Endothelial cell of umbilical vein (primary cell): ENCODE data around the gene UBE2L3. TPM values are rescaled to one million over a fixed set of nuclear protein-coding genes. Genes with fewer than 3 reads are reported as not detected.
"Not testable (repeated sequence)": the region's sequence is repeated elsewhere in the genome, so short reads cannot be mapped to it uniquely, and the experiment has no call there.

ENCODE experiments used
- BruUV-seq: library from RNA; stranded (reverse); fragments of 400-500 nt; replicated peaks from 2 replicates; lab custom pipeline; 2021; lab: Mats Ljungman, UMichigan
- CTCF ChIA-PET: fragments of 300-600, 350-600 bp; sonication (Branson Sonifier 250); formaldehyde crosslinking; loops from one replicate; lab custom pipeline; 2021; ENCODE audit warnings: antibody characterized with exemption, inconsistent platforms; lab: Charles Lee
- POLR2A ChIA-PET: fragments of 300-600, 350-600 bp; sonication (Branson Sonifier 250); formaldehyde crosslinking; loops from one replicate; lab custom pipeline; 2021; ENCODE audit warnings: antibody characterized with exemption, inconsistent platforms; lab: Charles Lee
- DNase-seq: peaks from one replicate; pipeline ENCODE4 v3.0.0-alpha.2; 2011; ENCODE audit warnings: low read depth, low spot score
- FAIRE-seq: peaks from 2 replicates; lab custom pipeline; 2011; peaks lifted over from hg19 to GRCh38; lab: Jason Lieb, UNC
- H2AFZ ChIP-seq: 2 replicates; pipeline ENCODE4 v1.6.0; 2012; ENCODE audit warnings: low read depth, low read length, control low read depth, inconsistent platforms
- H3K27ac ChIP-seq: 2 replicates; pipeline ENCODE4 v1.5.1; 2011; ENCODE audit warnings: low read depth, mild to moderate bottlenecking, control low read depth, low read length, moderate library complexity; ENCODE audit not compliant: insufficient read depth
- H3K27me3 ChIP-seq, 2 experiments: 2 replicates each; pipeline versions ENCODE4 v1.6.0 to v1.6.1; 2011; ENCODE audit warnings: low read length in 2 of 2, mixed read lengths in 1 of 2; ENCODE audit not compliant: control insufficient read depth in 2 of 2, insufficient read depth in 2 of 2
- H3K36me3 ChIP-seq, 2 experiments: 2 replicates in 1 of 2; 3 replicates in 1 of 2; pipeline ENCODE4 v1.5.1; 2011; ENCODE audit warnings: low read length in 2 of 2, mild to moderate bottlenecking in 1 of 2, moderate library complexity in 1 of 2; ENCODE audit not compliant: control insufficient read depth in 2 of 2, insufficient read depth in 2 of 2; ENCODE audit errors: extremely low read depth in 1 of 2
- H3K4me1 ChIP-seq: 3 replicates; pipeline ENCODE4 v1.5.1; 2011; ENCODE audit warnings: mild to moderate bottlenecking, low read length; ENCODE audit not compliant: control insufficient read depth, insufficient read depth; ENCODE audit errors: extremely low read depth
- H3K4me2 ChIP-seq: 2 replicates; pipeline ENCODE4 v1.6.1; 2011; ENCODE audit warnings: low read length, control low read depth, mixed read lengths; ENCODE audit not compliant: insufficient read depth
- H3K4me3 ChIP-seq, 3 experiments: fragments of 200-600 bp in 1 of 3; sonication (generic), shearing (Covaris generic) in 1 of 3; replicated peaks in 1 of 3; 2 replicates each; pipeline ENCODE4 v1.5.1; 2011 to 2016; ENCODE audit warnings: control low read depth in 3 of 3, low read length in 3 of 3, mild to moderate bottlenecking in 2 of 3, inconsistent platforms in 1 of 3, low read depth in 1 of 3, moderate library complexity in 1 of 3; ENCODE audit not compliant: insufficient read depth in 1 of 3
- H3K79me2 ChIP-seq: 2 replicates; pipeline ENCODE4 v1.6.0; 2012; ENCODE audit warnings: low read length, inconsistent platforms; ENCODE audit not compliant: control insufficient read depth, insufficient read depth
- H3K9ac ChIP-seq: replicated peaks from 2 replicates; pipeline ENCODE3; 2011; ENCODE audit warnings: low read length, control low read depth; ENCODE audit not compliant: insufficient read depth; ENCODE audit errors: extremely low read depth
- H3K9me1 ChIP-seq: replicated peaks from 3 replicates; pipeline ENCODE4 v1.6.0; 2011; ENCODE audit warnings: mild to moderate bottlenecking, low read length; ENCODE audit not compliant: control insufficient read depth, insufficient read depth; ENCODE audit errors: extremely low read depth
- H3K9me3 ChIP-seq: replicated peaks from 2 replicates; pipeline ENCODE4 v1.5.1; 2012; ENCODE audit warnings: low read length, inconsistent platforms; ENCODE audit not compliant: control insufficient read depth, insufficient read depth
- H4K20me1 ChIP-seq: replicated peaks from 2 replicates; pipeline ENCODE3; 2011; ENCODE audit warnings: mild to moderate bottlenecking, low read length; ENCODE audit not compliant: control insufficient read depth, insufficient read depth; ENCODE audit errors: extremely low read depth
- EZH2 ChIP-seq: IDR thresholded peaks from 2 replicates; pipeline ENCODE4 v1.6.1; 2012; ENCODE audit warnings: borderline replicate concordance, low read depth, mild to moderate bottlenecking, moderate library complexity, low read length, inconsistent platforms; ENCODE audit not compliant: severe bottlenecking
- FOS ChIP-seq: IDR thresholded peaks from 2 replicates; pipeline ENCODE4 v1.6.1; 2011; ENCODE audit warnings: mild to moderate bottlenecking, low read length, moderate library complexity, borderline replicate concordance; ENCODE audit not compliant: insufficient read depth
- JUN ChIP-seq: IDR thresholded peaks from 2 replicates; pipeline ENCODE4 v1.6.1; 2011; ENCODE audit warnings: borderline replicate concordance, low read depth; ENCODE audit not compliant: insufficient read length, insufficient read depth
- MYC ChIP-seq: IDR thresholded peaks from one replicate; pipeline ENCODE4 v1.6.1; 2011; ENCODE audit warnings: mild to moderate bottlenecking, low read depth, low read length
- dilution Hi-C: fragments of 300-500 bp; cut with MboI; formaldehyde crosslinking; loops from one replicate; pipeline ENCODE4 v1.15.0; 2019; ENCODE audit warnings: low sequenced_read_pairs; ENCODE audit not compliant: extremely low pct_ligation_motif_present
- intact Hi-C: fragments of 100-400 bp; cut with micrococcal nuclease; formaldehyde crosslinking; loops from one replicate; pipeline ENCODE4 v1.10.0; 2022
- polyA plus RNA-seq, 4 experiments: library from polyadenylated mRNA; depleted of rRNA in 3 of 4; stranded (reverse) in 3 of 4; unstranded in 1 of 4; fragments of >200 nt; gene quantifications; 2 replicates each; pipeline versions ENCODE4 v1.2.1 to v1.2.3, GENCODE V29; 2011 to 2012; ENCODE audit warnings: missing spikeins in 1 of 4
- total RNA-seq: library from RNA; stranded (reverse); gene quantifications from 2 replicates; pipeline ENCODE4 v1.2.3, GENCODE V29; 2021
- TF ChIP-seq, protein P1 (sequence below): IDR thresholded peaks from 2 replicates; pipeline ENCODE4 v1.6.1; 2011; ENCODE audit not compliant: insufficient read depth, insufficient read length

The UBE2L3 gene
- total and polyA plus RNA-seq, 2 donors (not counting 3 experiments of a cell fraction or from before 2014, with no cell fraction given), result 66.0 to 83.5 TPM

GRCh38 chr22:21615731-21616130 is 48.2 kb downstream of the UBE2L3 start:
- Histone ChIP-seq H3K27me3 (no peaks in the 10 kb centered on the region), H3K4me2 (no peak overlapping the region), H3K36me3 (peaks cover 9 to 22% of the 10 kb centered on the region in 2 experiments), H3K9me3 (no peaks in the 10 kb centered on the region), H2AFZ (no peak overlapping the region), H3K79me2 (peaks cover 75% of the 10 kb centered on the region), H3K9ac (no peak overlapping the region), H3K27ac (no peak overlapping the region), H4K20me1 (peaks cover 3% of the 10 kb centered on the region), H3K4me3 (no peak overlapping the region), H3K4me1 (no peaks in the 10 kb centered on the region), H3K9me1 (no peaks in the 10 kb centered on the region)
- CTCF ChIA-PET, result interaction anchor here (1.2 to 1.6 kb wide), 2 partner anchors 13 to 31 kb away, joined by 3 to 7 read pairs; no protein-coding TSS in a partner anchor
- no TSS peak for BruUV-seq
- dilution Hi-C loops, result no loop called here
- POLR2A ChIA-PET, result no interaction called here
- intact Hi-C loops, result no loop called here
- no peak for DNase-seq
- no peak for FAIRE-seq
- TF ChIP-seq, protein P1, sequence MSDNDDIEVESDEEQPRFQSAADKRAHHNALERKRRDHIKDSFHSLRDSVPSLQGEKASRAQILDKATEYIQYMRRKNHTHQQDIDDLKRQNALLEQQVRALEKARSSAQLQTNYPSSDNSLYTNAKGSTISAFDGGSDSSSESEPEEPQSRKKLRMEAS, result no peak
- no peak for TF ChIP-seq FOS
- TF ChIP-seq MYC, result no peak
- no peak for TF ChIP-seq EZH2
- no peak for TF ChIP-seq JUN

GRCh38 chr22:21617337-21617736 is 49.8 kb downstream of the UBE2L3 start:
- H3K9ac ChIP-seq, H3K27ac ChIP-seq, H4K20me1 ChIP-seq, dilution Hi-C loops, H3K9me1 ChIP-seq, POLR2A ChIA-PET, H3K4me2 ChIP-seq, H3K27me3 ChIP-seq, H3K9me3 ChIP-seq, FAIRE-seq, BruUV-seq, H3K4me1 ChIP-seq, intact Hi-C loops, DNase-seq, H2AFZ ChIP-seq, H3K4me3 ChIP-seq: not testable (repeated sequence)
- Histone ChIP-seq H3K79me2 (peaks cover 71% of the 10 kb centered on the region), H3K36me3 (peaks cover 3 to 14% of the 10 kb centered on the region in 2 experiments)
- CTCF ChIA-PET, result interaction anchor here (1.3 kb wide), 1 partner anchor 24 kb away, joined by 3 read pairs; no protein-coding TSS in a partner anchor
